ENCODE data around the gene FBLN1.
"Not testable (repeated sequence)": the region's sequence is repeated elsewhere in the genome, so short reads cannot be mapped to it uniquely, and the experiment has no call there.

The FBLN1 gene

GRCh38 chr22:45598596-45599217, 96.0 kb downstream of the FBLN1 start:
- H3K27ac ChIP-seq, result peak overlapping the region; percentile 80
- TF ChIP-seq, protein P1, sequence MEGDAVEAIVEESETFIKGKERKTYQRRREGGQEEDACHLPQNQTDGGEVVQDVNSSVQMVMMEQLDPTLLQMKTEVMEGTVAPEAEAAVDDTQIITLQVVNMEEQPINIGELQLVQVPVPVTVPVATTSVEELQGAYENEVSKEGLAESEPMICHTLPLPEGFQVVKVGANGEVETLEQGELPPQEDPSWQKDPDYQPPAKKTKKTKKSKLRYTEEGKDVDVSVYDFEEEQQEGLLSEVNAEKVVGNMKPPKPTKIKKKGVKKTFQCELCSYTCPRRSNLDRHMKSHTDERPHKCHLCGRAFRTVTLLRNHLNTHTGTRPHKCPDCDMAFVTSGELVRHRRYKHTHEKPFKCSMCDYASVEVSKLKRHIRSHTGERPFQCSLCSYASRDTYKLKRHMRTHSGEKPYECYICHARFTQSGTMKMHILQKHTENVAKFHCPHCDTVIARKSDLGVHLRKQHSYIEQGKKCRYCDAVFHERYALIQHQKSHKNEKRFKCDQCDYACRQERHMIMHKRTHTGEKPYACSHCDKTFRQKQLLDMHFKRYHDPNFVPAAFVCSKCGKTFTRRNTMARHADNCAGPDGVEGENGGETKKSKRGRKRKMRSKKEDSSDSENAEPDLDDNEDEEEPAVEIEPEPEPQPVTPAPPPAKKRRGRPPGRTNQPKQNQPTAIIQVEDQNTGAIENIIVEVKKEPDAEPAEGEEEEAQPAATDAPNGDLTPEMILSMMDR (conservative IDR thresholded peaks at IDR 0.05), result no peak

- TF ChIP-seq, protein P1 (conservative IDR thresholded peaks at IDR 0.05), result no peak
- H3K27ac ChIP-seq, result peak overlapping the region; percentile 80; the same call in 1 of the 2 replicates
These were observed 97.3 kb downstream of the FBLN1 start for GRCh38 chr22:45599836-45600577.

- no peak overlapping the region for H3K27ac ChIP-seq
- TF ChIP-seq, protein P1 (conservative IDR thresholded peaks at IDR 0.05), result no peak
These were observed 98.4 kb downstream of the FBLN1 start for GRCh38 chr22:45600790-45601730.

- TF ChIP-seq, protein P1 (conservative IDR thresholded peaks at IDR 0.05), result no peak
- H3K27ac ChIP-seq, result no peak overlapping the region
These were observed 99.5 kb downstream of the FBLN1 start for GRCh38 chr22:45602004-45602733.

DNA sequence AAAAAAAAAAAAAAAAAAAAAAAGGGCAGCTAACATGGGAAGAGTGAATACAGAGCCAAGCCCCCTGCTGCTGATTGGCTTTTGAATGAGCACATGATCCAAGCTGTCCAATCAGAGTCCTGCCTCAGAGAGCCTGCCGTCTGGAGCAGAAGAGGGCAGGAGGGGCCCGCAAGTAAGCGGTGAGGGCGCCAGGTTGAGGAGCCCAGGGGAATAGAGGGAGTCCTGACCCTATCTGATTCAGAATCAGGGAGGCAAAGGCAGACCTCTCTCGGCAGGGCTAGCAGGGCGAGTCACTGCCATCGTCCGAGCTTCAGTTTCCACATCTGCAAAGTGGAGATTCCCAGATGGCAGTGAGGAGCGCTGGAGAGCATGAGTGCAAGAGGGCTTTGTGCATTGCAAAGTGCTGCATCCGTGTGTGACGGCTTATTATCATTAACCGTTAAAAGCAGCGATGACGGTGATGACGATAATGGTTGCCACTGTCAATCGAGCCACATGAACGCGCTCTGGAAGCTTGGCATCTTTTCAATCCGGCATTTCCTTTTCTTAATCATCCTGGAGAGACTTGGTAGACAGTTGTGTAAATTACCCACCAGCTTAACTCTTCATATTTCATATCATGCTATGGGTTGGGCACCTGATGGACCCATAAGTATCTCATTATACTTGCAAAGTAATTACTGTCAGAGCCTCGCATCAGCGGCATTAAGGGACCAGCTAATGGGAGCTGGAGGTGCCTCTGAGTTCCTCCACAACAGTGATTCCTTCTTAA, 100.3 kb downstream of the FBLN1 start:
- TF ChIP-seq, protein P1 (conservative IDR thresholded peaks at IDR 0.05), result no peak
- H3K27ac ChIP-seq, result no peak overlapping the region

DNA sequence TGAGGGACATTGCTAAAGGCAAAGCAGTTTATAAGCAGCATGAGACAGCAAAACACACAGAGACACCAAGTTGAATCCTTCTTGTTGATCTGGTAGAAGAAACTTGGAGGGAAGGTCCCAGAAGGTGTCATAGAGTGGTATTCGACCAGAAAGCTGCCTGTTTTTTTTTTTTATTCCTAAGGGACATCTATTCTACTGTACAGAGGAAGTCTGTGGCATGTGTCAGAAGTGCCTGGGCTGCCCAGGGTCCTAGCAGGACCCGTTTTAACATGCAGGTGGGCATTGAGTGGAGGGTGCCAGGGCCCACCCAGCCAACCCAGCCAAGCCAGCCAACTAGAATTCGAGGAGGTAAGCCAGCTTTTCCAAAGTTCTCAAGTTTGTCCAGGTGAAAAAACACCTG, 100.9 kb downstream of the FBLN1 start:
- no peak overlapping the region for H3K27ac ChIP-seq
- TF ChIP-seq, protein P1 (conservative IDR thresholded peaks at IDR 0.05), result no peak

DNA sequence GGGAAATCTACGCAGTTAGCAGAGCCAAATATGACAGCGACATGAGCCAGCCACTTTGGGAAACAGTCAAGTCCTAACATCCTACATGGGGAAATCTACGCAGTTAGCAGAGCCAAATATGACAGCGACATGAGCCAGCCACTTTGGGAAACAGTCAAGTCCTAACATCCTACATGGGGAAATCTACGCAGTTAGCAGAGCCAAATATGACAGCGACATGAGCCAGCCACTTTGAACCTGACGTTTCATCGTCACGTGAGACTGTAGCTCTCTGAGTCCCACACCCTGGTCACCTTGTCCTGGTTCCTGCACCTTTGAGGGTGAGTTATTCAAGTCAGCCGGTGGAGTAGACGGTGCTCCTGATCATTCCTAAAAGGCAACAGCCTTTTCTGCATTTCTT, 105.4 kb downstream of the FBLN1 start:
- H3K27ac ChIP-seq, result not testable (repeated sequence)
